ENCODE results near the gene WDR77.

Gene WDR77

GRCh38 chr1:111471012-111471411 lies 22.0 kb upstream of the WDR77 start:
- H3K9me3 ChIP-seq (ENCODE audit: control insufficient read depth, low read length), result no peaks in the 10 kb centered on the region
- no peak overlapping the region for H3K4me3 ChIP-seq (ENCODE audit: insufficient read depth, low read depth, low read length, poor library complexity, severe bottlenecking)
- no peaks in the 10 kb centered on the region for H3K27me3 ChIP-seq (replicated peaks; ENCODE audit: control insufficient read depth, insufficient read depth, low read length, poor library complexity, severe bottlenecking)
- peaks cover 53% of the 10 kb centered on the region for H3K4me1 ChIP-seq (ENCODE audit: control insufficient read depth, insufficient read depth, low read length, poor library complexity, severe bottlenecking)
- peak overlapping the region; percentile 76 for H3K27ac ChIP-seq (ENCODE audit: insufficient read depth, low read length, poor library complexity, severe bottlenecking)
- peaks cover 7% of the 10 kb centered on the region for H3K36me3 ChIP-seq (ENCODE audit: control insufficient read depth, insufficient read depth, low read length)
- peak; percentile 53 to 70 (median 67) for DNase-seq

DNA sequence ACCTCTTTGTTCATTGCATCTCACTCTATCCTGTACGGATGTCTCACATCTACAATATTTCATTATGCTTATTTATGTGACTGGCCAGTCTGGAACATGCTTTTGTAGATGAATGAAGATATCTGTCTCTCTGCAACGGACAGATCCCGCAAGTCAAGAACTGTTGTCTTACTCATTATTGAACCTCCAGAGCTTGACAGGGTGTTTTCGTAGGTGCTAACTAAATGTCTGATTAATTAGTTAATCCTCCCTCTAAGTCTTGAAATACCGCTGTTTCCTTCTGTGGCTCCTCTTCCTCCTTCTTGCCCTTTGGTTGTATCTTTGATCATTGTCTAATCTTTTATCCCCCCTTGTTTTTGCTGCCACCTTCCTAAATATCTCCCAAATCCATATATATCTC lies 21.5 kb upstream of the WDR77 start:
- Histone ChIP-seq H3K9me3 (ENCODE audit: control insufficient read depth, low read length) (no peaks in the 10 kb centered on the region), H3K36me3 (ENCODE audit: control insufficient read depth, insufficient read depth, low read length) (peaks cover 7% of the 10 kb centered on the region), H3K4me3 (ENCODE audit: insufficient read depth, low read depth, low read length, poor library complexity, severe bottlenecking) (no peak overlapping the region), H3K27me3 (replicated peaks; ENCODE audit: control insufficient read depth, insufficient read depth, low read length, poor library complexity, severe bottlenecking) (no peaks in the 10 kb centered on the region), H3K27ac (ENCODE audit: insufficient read depth, low read length, poor library complexity, severe bottlenecking) (peak overlapping the region; percentile 76), H3K4me1 (ENCODE audit: control insufficient read depth, insufficient read depth, low read length, poor library complexity, severe bottlenecking) (peaks cover 49% of the 10 kb centered on the region)
- no peak for DNase-seq

DNA sequence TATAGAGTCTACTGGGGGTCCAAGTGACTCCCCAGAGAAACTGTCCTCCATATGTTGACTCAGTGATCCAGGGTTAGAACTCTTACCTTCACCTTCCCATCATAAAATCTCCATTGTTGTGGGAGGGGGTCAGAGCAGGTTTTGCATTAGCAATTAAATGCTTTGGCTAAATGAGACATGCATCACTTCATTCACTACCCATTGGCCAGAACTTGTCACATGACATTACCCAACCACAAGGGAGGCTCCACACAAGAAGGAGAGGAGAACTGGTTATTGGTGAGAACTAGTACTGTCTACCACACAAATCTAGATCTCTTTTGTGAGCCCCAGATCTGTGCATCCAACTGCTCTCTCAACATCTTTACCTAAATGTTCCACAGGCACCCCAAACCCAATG lies 20.5 kb upstream of the WDR77 start:
- peaks cover 7% of the 10 kb centered on the region for H3K36me3 ChIP-seq (ENCODE audit: control insufficient read depth, insufficient read depth, low read length)
- H3K27ac ChIP-seq (ENCODE audit: insufficient read depth, low read length, poor library complexity, severe bottlenecking), result no peak overlapping the region
- no peaks in the 10 kb centered on the region for H3K27me3 ChIP-seq (replicated peaks; ENCODE audit: control insufficient read depth, insufficient read depth, low read length, poor library complexity, severe bottlenecking)
- H3K4me1 ChIP-seq (ENCODE audit: control insufficient read depth, insufficient read depth, low read length, poor library complexity, severe bottlenecking), result peaks cover 50% of the 10 kb centered on the region
- no peak for DNase-seq
- H3K9me3 ChIP-seq (ENCODE audit: control insufficient read depth, low read length), result no peaks in the 10 kb centered on the region
- no peak overlapping the region for H3K4me3 ChIP-seq (ENCODE audit: insufficient read depth, low read depth, low read length, poor library complexity, severe bottlenecking)

- Histone ChIP-seq H3K36me3 (ENCODE audit: control insufficient read depth, insufficient read depth, low read length) (peaks cover 7% of the 10 kb centered on the region), H3K9me3 (ENCODE audit: control insufficient read depth, low read length) (no peaks in the 10 kb centered on the region), H3K4me1 (ENCODE audit: control insufficient read depth, insufficient read depth, low read length, poor library complexity, severe bottlenecking) (peaks cover 50% of the 10 kb centered on the region), H3K27ac (ENCODE audit: insufficient read depth, low read length, poor library complexity, severe bottlenecking) (peak overlapping the region; percentile 37), H3K27me3 (replicated peaks; ENCODE audit: control insufficient read depth, insufficient read depth, low read length, poor library complexity, severe bottlenecking) (no peaks in the 10 kb centered on the region), H3K4me3 (ENCODE audit: insufficient read depth, low read depth, low read length, poor library complexity, severe bottlenecking) (no peak overlapping the region)
- DNase-seq, result no peak
These were observed 19.7 kb upstream of the WDR77 start for GRCh38 chr1:111468717-111469100.

GRCh38 chr1:111467865-111468716 lies 19.0 kb upstream of the WDR77 start:
- no peak for DNase-seq

GRCh38 chr1:111466480-111466879 lies 17.4 kb upstream of the WDR77 start:
- DNase-seq, result no peak
- H3K27ac ChIP-seq (ENCODE audit: insufficient read depth, low read length, poor library complexity, severe bottlenecking), result no peak overlapping the region

More at GRCh38 chr1:111467865-111468716, 19.0 kb upstream of the WDR77 start:
- Histone ChIP-seq H3K4me3 (ENCODE audit: insufficient read depth, low read depth, low read length, poor library complexity, severe bottlenecking) (no peak overlapping the region), H3K27ac (ENCODE audit: insufficient read depth, low read length, poor library complexity, severe bottlenecking) (no peak overlapping the region), H3K4me1 (ENCODE audit: control insufficient read depth, insufficient read depth, low read length, poor library complexity, severe bottlenecking) (peaks cover 47% of the 10 kb centered on the region), H3K9me3 (ENCODE audit: control insufficient read depth, low read length) (no peaks in the 10 kb centered on the region), H3K36me3 (ENCODE audit: control insufficient read depth, insufficient read depth, low read length) (peaks cover 9% of the 10 kb centered on the region), H3K27me3 (replicated peaks; ENCODE audit: control insufficient read depth, insufficient read depth, low read length, poor library complexity, severe bottlenecking) (no peaks in the 10 kb centered on the region)

GRCh38 chr1:111465754-111466153 lies 16.7 kb upstream of the WDR77 start:
- peaks cover 26% of the 10 kb centered on the region for H3K4me1 ChIP-seq (ENCODE audit: control insufficient read depth, insufficient read depth, low read length, poor library complexity, severe bottlenecking)
- H3K9me3 ChIP-seq (ENCODE audit: control insufficient read depth, low read length), result no peaks in the 10 kb centered on the region
- no peaks in the 10 kb centered on the region for H3K27me3 ChIP-seq (replicated peaks; ENCODE audit: control insufficient read depth, insufficient read depth, low read length, poor library complexity, severe bottlenecking)
- no peak for DNase-seq
- H3K36me3 ChIP-seq (ENCODE audit: control insufficient read depth, insufficient read depth, low read length), result peaks cover 25% of the 10 kb centered on the region
- no peak overlapping the region for H3K27ac ChIP-seq (ENCODE audit: insufficient read depth, low read length, poor library complexity, severe bottlenecking)
- H3K4me3 ChIP-seq (ENCODE audit: insufficient read depth, low read depth, low read length, poor library complexity, severe bottlenecking), result no peak overlapping the region

More at GRCh38 chr1:111466480-111466879, 17.4 kb upstream of the WDR77 start:
- Histone ChIP-seq H3K9me3 (ENCODE audit: control insufficient read depth, low read length) (no peaks in the 10 kb centered on the region), H3K4me3 (ENCODE audit: insufficient read depth, low read depth, low read length, poor library complexity, severe bottlenecking) (no peak overlapping the region), H3K27me3 (replicated peaks; ENCODE audit: control insufficient read depth, insufficient read depth, low read length, poor library complexity, severe bottlenecking) (no peaks in the 10 kb centered on the region), H3K36me3 (ENCODE audit: control insufficient read depth, insufficient read depth, low read length) (peaks cover 18% of the 10 kb centered on the region), H3K4me1 (ENCODE audit: control insufficient read depth, insufficient read depth, low read length, poor library complexity, severe bottlenecking) (peaks cover 33% of the 10 kb centered on the region)

DNA sequence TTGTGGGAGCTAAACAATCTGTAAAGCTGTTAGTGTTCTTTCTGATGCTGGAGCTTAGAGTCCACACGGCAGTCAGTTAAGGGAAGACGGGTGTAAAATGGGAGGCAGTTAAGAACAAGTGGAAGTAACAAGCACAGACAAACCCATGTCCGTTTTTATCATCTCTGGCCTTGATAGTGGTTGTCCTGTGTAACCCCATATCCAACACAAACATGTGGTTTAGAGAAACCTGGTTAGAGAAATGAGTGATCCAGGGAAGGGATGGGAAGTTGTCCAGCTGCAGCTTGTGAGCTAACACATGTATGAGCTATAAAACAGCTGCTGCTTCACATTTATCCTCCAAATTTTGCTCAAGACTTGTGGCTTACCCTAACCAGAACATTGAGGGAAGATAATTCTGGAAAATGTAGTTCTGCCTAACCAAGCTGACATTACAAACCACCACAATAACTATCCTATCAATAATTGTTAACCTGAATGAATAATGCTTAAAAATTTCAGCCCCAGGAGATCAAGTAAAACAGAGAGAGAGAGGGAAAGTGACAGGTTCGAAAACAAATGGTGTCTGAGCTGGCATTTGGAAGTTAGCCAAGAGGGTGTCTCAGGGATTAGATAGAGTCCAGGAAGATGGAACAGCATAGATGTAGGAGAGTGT lies 14.1 kb upstream of the WDR77 start:
- DNase-seq, result no peak
- H3K27ac ChIP-seq (ENCODE audit: insufficient read depth, low read length, poor library complexity, severe bottlenecking), result no peak overlapping the region
- H3K36me3 ChIP-seq (ENCODE audit: control insufficient read depth, insufficient read depth, low read length), result peaks cover 43% of the 10 kb centered on the region
- H3K4me3 ChIP-seq (ENCODE audit: insufficient read depth, low read depth, low read length, poor library complexity, severe bottlenecking), result no peak overlapping the region
- H3K27me3 ChIP-seq (replicated peaks; ENCODE audit: control insufficient read depth, insufficient read depth, low read length, poor library complexity, severe bottlenecking), result no peaks in the 10 kb centered on the region
- peaks cover 4% of the 10 kb centered on the region for H3K4me1 ChIP-seq (ENCODE audit: control insufficient read depth, insufficient read depth, low read length, poor library complexity, severe bottlenecking)
- H3K9me3 ChIP-seq (ENCODE audit: control insufficient read depth, low read length), result no peaks in the 10 kb centered on the region

DNA sequence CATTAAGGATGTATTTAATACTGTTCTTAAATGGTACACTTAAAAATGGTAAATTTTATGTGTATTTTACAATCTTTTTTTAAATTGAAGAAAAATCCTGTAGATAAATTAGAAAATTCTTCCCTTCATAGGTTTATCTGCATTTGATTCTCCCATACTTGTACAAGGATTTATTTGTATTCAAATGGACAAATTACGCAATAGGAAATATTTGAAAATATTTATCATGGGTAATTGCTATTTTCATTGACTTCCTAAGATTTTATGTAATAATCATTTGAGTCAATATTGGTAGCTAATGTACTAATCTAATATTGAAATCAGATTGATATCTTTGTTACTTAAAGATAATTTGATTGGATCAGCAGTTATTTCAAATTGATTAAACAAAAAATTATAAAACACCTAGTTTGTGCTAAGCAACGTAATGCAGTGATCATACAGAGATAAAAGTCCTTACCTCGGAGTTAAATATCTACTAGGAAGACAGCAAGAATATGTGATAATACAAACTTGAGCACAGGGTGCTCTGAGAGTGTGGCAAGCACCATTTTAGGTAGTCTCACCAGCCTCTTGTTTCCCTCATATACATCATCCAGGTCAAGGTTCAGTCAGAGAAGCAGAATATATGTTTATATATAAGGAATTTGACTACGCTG lies 13.4 kb upstream of the WDR77 start:
- no peak for DNase-seq
- H3K4me1 ChIP-seq (ENCODE audit: control insufficient read depth, insufficient read depth, low read length, poor library complexity, severe bottlenecking), result peaks cover 4% of the 10 kb centered on the region
- H3K36me3 ChIP-seq (ENCODE audit: control insufficient read depth, insufficient read depth, low read length), result peaks cover 46% of the 10 kb centered on the region
- no peaks in the 10 kb centered on the region for H3K9me3 ChIP-seq (ENCODE audit: control insufficient read depth, low read length)
- H3K27me3 ChIP-seq (replicated peaks; ENCODE audit: control insufficient read depth, insufficient read depth, low read length, poor library complexity, severe bottlenecking), result no peaks in the 10 kb centered on the region
- H3K4me3 ChIP-seq (ENCODE audit: insufficient read depth, low read depth, low read length, poor library complexity, severe bottlenecking), result no peak overlapping the region
- H3K27ac ChIP-seq (ENCODE audit: insufficient read depth, low read length, poor library complexity, severe bottlenecking), result no peak overlapping the region

GRCh38 chr1:111461765-111462164 lies 12.7 kb upstream of the WDR77 start:
- no peak for DNase-seq

More at GRCh38 chr1:111461765-111462164, 12.7 kb upstream of the WDR77 start:
- H3K4me1 ChIP-seq (ENCODE audit: control insufficient read depth, insufficient read depth, low read length, poor library complexity, severe bottlenecking), result peaks cover 4% of the 10 kb centered on the region
- H3K4me3 ChIP-seq (ENCODE audit: insufficient read depth, low read depth, low read length, poor library complexity, severe bottlenecking), result no peak overlapping the region
- no peaks in the 10 kb centered on the region for H3K27me3 ChIP-seq (replicated peaks; ENCODE audit: control insufficient read depth, insufficient read depth, low read length, poor library complexity, severe bottlenecking)
- H3K27ac ChIP-seq (ENCODE audit: insufficient read depth, low read length, poor library complexity, severe bottlenecking), result no peak overlapping the region
- H3K9me3 ChIP-seq (ENCODE audit: control insufficient read depth, low read length), result no peaks in the 10 kb centered on the region
- peaks cover 53% of the 10 kb centered on the region for H3K36me3 ChIP-seq (ENCODE audit: control insufficient read depth, insufficient read depth, low read length)
